AG09319 (cell line): ENCODE results near the gene XPR1.
"Not testable (repeated sequence)": the region's sequence is repeated elsewhere in the genome, so short reads cannot be mapped to it uniquely, and the experiment has no call there.

Experiments used
- DNase-seq: peaks from one replicate; pipeline ENCODE4 v3.0.0-alpha.2; 2010; ENCODE audit warnings: low read depth; ENCODE audit errors: extremely low read depth
- CTCF ChIP-seq: IDR thresholded peaks from 2 replicates; pipeline ENCODE4 v1.5.1; 2011; ENCODE audit warnings: low read depth, mild to moderate bottlenecking, inconsistent platforms, low read length, moderate library complexity

The XPR1 gene

GRCh38 chr1:180644526-180645192 lies 12.8 kb downstream of the XPR1 start:
- DNase-seq = no peak
- TF ChIP-seq CTCF = no peak

- DNase-seq = not testable (repeated sequence)
Observed at GRCh38 chr1:180645261-180645660, 13.4 kb downstream of the XPR1 start.

- DNase-seq = no peak
- no peak for TF ChIP-seq CTCF
Observed at GRCh38 chr1:180646093-180646492, 14.3 kb downstream of the XPR1 start.

- no peak for DNase-seq
- no peak for TF ChIP-seq CTCF
Observed at GRCh38 chr1:180646547-180646946, 14.7 kb downstream of the XPR1 start.

- no peak for DNase-seq
- no peak for TF ChIP-seq CTCF
Observed at GRCh38 chr1:180652792-180653191, 21.0 kb downstream of the XPR1 start.

GRCh38 chr1:180662709-180663108 lies 30.9 kb downstream of the XPR1 start:
- no peak for DNase-seq
- TF ChIP-seq CTCF = no peak

GRCh38 chr1:180670681-180671080 lies 38.9 kb downstream of the XPR1 start:
- DNase-seq = no peak

More at GRCh38 chr1:180670681-180671080, 38.9 kb downstream of the XPR1 start:
- no peak for TF ChIP-seq CTCF
